HepG2 (cell line): ENCODE measurements around the gene GPATCH3. TPM values are rescaled to one million over a fixed set of nuclear protein-coding genes. Genes with fewer than 3 reads are reported as not detected.

Source experiments
- ATAC-seq: fragments of 200-7000 bp; cut with Tn5 transposase; 3 replicates; pipeline ENCODE4 v1.9.1; 2020; ENCODE audit warnings: mild to moderate bottlenecking, moderate library complexity
- BruUV-seq: library from RNA; stranded (reverse); fragments of 400-500 nt; replicated peaks from 2 replicates; lab custom pipeline; 2021; lab: Mats Ljungman, UMichigan
- CTCF ChIA-PET: fragments of 300-600 bp; formaldehyde crosslinking; extraction: SDS; loops from one replicate; lab custom pipeline; 2021; ENCODE audit warnings: low total read pairs, inconsistent platforms, low intra/inter-chr PET ratio; lab: Yijun Ruan, JAX
- POLR2A ChIA-PET: fragments of 350-600 bp; sonication (Branson Sonifier 250); formaldehyde crosslinking; loops from one replicate; lab custom pipeline; 2020; ENCODE audit warnings: antibody characterized with exemption, inconsistent platforms; lab: Yijun Ruan, JAX
- DNase-seq: peaks from one replicate; pipeline ENCODE4 v3.0.0-alpha.2; 2015; ENCODE audit warnings: low spot score
- FAIRE-seq: peaks from 3 replicates; lab custom pipeline; 2011; peaks lifted over from hg19 to GRCh38; lab: Jason Lieb, UNC
- H2AFZ ChIP-seq: one replicate; pipeline ENCODE4 v1.6.1; 2011; ENCODE audit warnings: low read length, inconsistent platforms
- H3K27ac ChIP-seq: fragments of 300-600 bp; 3 replicates; pipeline ENCODE4 v1.8.0; 2011; ENCODE audit warnings: mixed run types, mild to moderate bottlenecking, mixed read lengths, low read length, inconsistent platforms; ENCODE audit not compliant: insufficient read depth; ENCODE audit errors: extremely low read length
- H3K27me3 ChIP-seq, 2 experiments: fragments of 200-600 bp in 1 of 2; 2 replicates in 1 of 2; 3 replicates in 1 of 2; pipeline versions ENCODE4 v1.6.0 to v1.8.0; 2011; ENCODE audit warnings: low read length in 2 of 2, mild to moderate bottlenecking in 2 of 2, moderate library complexity in 2 of 2, inconsistent platforms in 1 of 2; ENCODE audit not compliant: insufficient read depth in 2 of 2, control insufficient read depth in 1 of 2
- H3K36me3 ChIP-seq, 2 experiments: fragments of 200-600 bp in 1 of 2; replicated peaks in 1 of 2; 2 replicates in 1 of 2; 3 replicates in 1 of 2; pipeline versions ENCODE4 v1.5.1 to v1.8.0; 2011; ENCODE audit warnings: low read length in 2 of 2, inconsistent platforms in 1 of 2; ENCODE audit not compliant: insufficient read depth in 2 of 2, control insufficient read depth in 1 of 2
- H3K4me1 ChIP-seq: 2 replicates; pipeline ENCODE4 v1.5.1; 2012; ENCODE audit warnings: low read length, inconsistent platforms; ENCODE audit not compliant: insufficient read depth
- H3K4me2 ChIP-seq: 2 replicates; pipeline ENCODE4 v1.6.0; 2011; ENCODE audit warnings: low read depth, low read length, inconsistent platforms
- H3K4me3 ChIP-seq, 3 experiments: fragments of 200-600 bp in 1 of 3; sonication (generic), shearing (Covaris generic) in 1 of 3; replicated peaks in 1 of 3; 2 replicates each; pipeline ENCODE4 v1.5.1; 2011 to 2016; ENCODE audit warnings: low read length in 3 of 3, inconsistent platforms in 2 of 3, low read depth in 2 of 3, mild to moderate bottlenecking in 2 of 3, control low read depth in 1 of 3, mixed read lengths in 1 of 3; ENCODE audit not compliant: insufficient read depth in 1 of 3
- H3K79me2 ChIP-seq: one replicate; pipeline ENCODE4 v1.6.1; 2011; ENCODE audit warnings: low read length, inconsistent platforms; ENCODE audit not compliant: insufficient read depth
- H3K9ac ChIP-seq: 2 replicates; pipeline ENCODE4 v1.6.0; 2011; ENCODE audit warnings: mild to moderate bottlenecking, low read depth, low read length, inconsistent platforms; ENCODE audit not compliant: insufficient read depth
- H3K9me3 ChIP-seq: 2 replicates; pipeline ENCODE4 v1.5.1; 2012; ENCODE audit warnings: mild to moderate bottlenecking, low read length
- H4K20me1 ChIP-seq: 2 replicates; pipeline ENCODE4 v1.6.0; 2011; ENCODE audit warnings: inconsistent platforms, mild to moderate bottlenecking, low read length, moderate library complexity; ENCODE audit not compliant: insufficient read depth
- AGO1 ChIP-seq: fragments of 200-400 bp; formaldehyde crosslinking; IDR thresholded peaks from 2 replicates; pipeline ENCODE4 v1.6.1; 2017; ENCODE audit warnings: mild to moderate bottlenecking, low read depth, low read length, moderate library complexity; ENCODE audit not compliant: poor library complexity, severe bottlenecking
- CEBPG ChIP-seq: IDR thresholded peaks from 2 replicates; pipeline ENCODE4 v1.6.1; 2016
- CSRNP1 ChIP-seq: sonication (generic); formaldehyde crosslinking; IDR thresholded peaks from 2 replicates; pipeline ENCODE4 v1.8.1; 2023; ENCODE audit warnings: mild to moderate bottlenecking, missing genetic modification reagents
- EZH2 ChIP-seq: conservative IDR thresholded peaks from 2 replicates; pipeline ENCODE4 v1.6.1; 2012; ENCODE audit warnings: mild to moderate bottlenecking, low read depth, low read length, moderate library complexity
- FOXK2 ChIP-seq: fragments of 450-650 bp; IDR thresholded peaks from 2 replicates; pipeline ENCODE4 v1.6.1; 2016
- GABPB1 ChIP-seq: IDR thresholded peaks from 2 replicates; pipeline ENCODE4 v1.6.1; 2016; ENCODE audit warnings: mild to moderate bottlenecking, missing genetic modification reagents, moderate library complexity, missing compliant biosample characterization
- HNF1B ChIP-seq: sonication (generic); formaldehyde crosslinking; IDR thresholded peaks from 2 replicates; pipeline ENCODE4 v1.5.1; 2020; ENCODE audit warnings: mild to moderate bottlenecking, moderate library complexity, missing genetic modification reagents
- JUN ChIP-seq: sonication (generic); formaldehyde crosslinking; IDR thresholded peaks from 2 replicates; pipeline ENCODE4 v1.4.0; 2020; ENCODE audit warnings: mild to moderate bottlenecking, missing genetic modification reagents
- NFE2L2 ChIP-seq: fragments of 150-350 bp; IDR thresholded peaks from 2 replicates; pipeline ENCODE4 v1.6.1; 2014; ENCODE audit warnings: low read length
- NFKBIZ ChIP-seq: IDR thresholded peaks from 2 replicates; pipeline ENCODE4 v1.6.1; 2018; ENCODE audit warnings: missing genetic modification reagents, missing compliant biosample characterization
- RFXANK ChIP-seq: IDR thresholded peaks from 2 replicates; pipeline ENCODE4 v1.6.1; 2016
- SAFB2 ChIP-seq: sonication (generic); formaldehyde crosslinking; IDR thresholded peaks from 2 replicates; pipeline ENCODE4 v1.5.1; 2020; ENCODE audit warnings: missing genetic modification reagents, low read depth, mild to moderate bottlenecking, borderline replicate concordance
- SP5 ChIP-seq: IDR thresholded peaks from 2 replicates; pipeline ENCODE4 v1.6.1; 2016; ENCODE audit warnings: low read depth, borderline replicate concordance
- TERF1 ChIP-seq: sonication (generic); formaldehyde crosslinking; IDR thresholded peaks from 2 replicates; pipeline ENCODE4 v1.8.0; 2022; ENCODE audit warnings: mild to moderate bottlenecking, missing genetic modification reagents, moderate library complexity
- THRA ChIP-seq: sonication (generic); formaldehyde crosslinking; IDR thresholded peaks from 2 replicates; pipeline ENCODE4 v1.4.0; 2020; ENCODE audit warnings: missing genetic modification reagents, borderline replicate concordance
- ZFP82 ChIP-seq: sonication (generic); formaldehyde crosslinking; IDR thresholded peaks from 2 replicates; pipeline ENCODE4 v1.5.1; 2020; ENCODE audit warnings: mild to moderate bottlenecking, missing genetic modification reagents, borderline replicate concordance
- ZNF280B ChIP-seq: sonication (generic); formaldehyde crosslinking; IDR thresholded peaks from 2 replicates; pipeline ENCODE4 v1.5.0; 2020; ENCODE audit warnings: missing genetic modification reagents, mild to moderate bottlenecking, borderline replicate concordance
- ZNF543 ChIP-seq: sonication (generic); formaldehyde crosslinking; IDR thresholded peaks from 2 replicates; pipeline ENCODE4 v1.4.0; 2020; ENCODE audit warnings: mild to moderate bottlenecking, missing genetic modification reagents
- ZNF580 ChIP-seq: IDR thresholded peaks from 2 replicates; pipeline ENCODE4 v1.6.1; 2016; ENCODE audit warnings: low read depth, borderline replicate concordance
- WGBS: methylation state at CpG from one replicate; pipeline ENCODE4 v1.1.6; 2017; ENCODE audit warnings: low lambda C conversion rate; 5-methylcytosine and 5-hydroxymethylcytosine counted together
- in situ Hi-C: cut with HindIII; loops from 2 replicates; pipeline ENCODE4 v1.10.0; 2017; ENCODE audit warnings: low pct_unique_long_range_greater_than_20kb; ENCODE audit not compliant: extremely low pct_ligation_motif_present
- intact Hi-C: fragments of 100-400 bp; cut with micrococcal nuclease; formaldehyde crosslinking; loops from one replicate; pipeline ENCODE4 v1.10.0; 2022; ENCODE audit not compliant: unreplicated experiment
- polyA plus RNA-seq, 8 experiments: library from polyadenylated mRNA; depleted of rRNA in 3 of 8; stranded (reverse) in 7 of 8; unstranded in 1 of 8; fragments of >200 nt; fragmentation: Illumina TruSeq in 4 of 8; extraction: Trizol in 4 of 8; gene quantifications; 2 replicates each; pipeline versions ENCODE4 v1.2.1 to v1.2.3, GENCODE V29; 2011 to 2016; ENCODE audit warnings: low read depth in 4 of 8, missing spikeins in 1 of 8, mixed read lengths in 1 of 8; ENCODE audit not compliant: insufficient read depth in 1 of 8
- total RNA-seq, 5 experiments: library from RNA; depleted of rRNA; stranded (reverse); fragments of >200 nt; fragmentation: Illumina TruSeq; extraction: Trizol; gene quantifications; 2 replicates each; pipeline ENCODE4 v1.2.3, GENCODE V29; 2016; ENCODE audit warnings: low read depth in 1 of 5

GPATCH3 gene
- total and polyA plus RNA-seq, 2 of the 13 experiments (the other 11 are each of a cell fraction or from before 2014, with no cell fraction given): 8.3 to 11.0 TPM

- ChIA-PET POLR2A (interaction anchor here (1.7 to 12.9 kb wide), 2 partner anchors 30 to 41 kb away, joined by 3 to 371 read pairs; partner anchors contain the start of genes GPATCH3 and NR0B2), CTCF (no interaction called here)
- no TSS peak for BruUV-seq
- intact Hi-C loops: no loop called here
- 96% methylated on average over 10 of the region's 10 CpGs for WGBS
- Histone ChIP-seq H3K36me3 (peaks cover 27 to 58% of the 10 kb centered on the region in 2 experiments), H3K4me2 (no peak overlapping the region), H3K4me1 (peaks cover 81% of the 10 kb centered on the region), H3K27ac (no peak overlapping the region), H3K9me3 (no peaks in the 10 kb centered on the region), H3K9ac (no peak overlapping the region), H2AFZ (no peak overlapping the region), H3K27me3 (no peaks in the 10 kb centered on the region), H3K79me2 (peaks cover 26% of the 10 kb centered on the region), H3K4me3 (no peak overlapping the region), H4K20me1 (no peaks in the 10 kb centered on the region)
- no peak for ATAC-seq
- in situ Hi-C loops: no loop called here
- FAIRE-seq: no peak
- DNase-seq: no peak
- TF ChIP-seq ZNF543 (CRISPR knock-in tag) (no peak), HNF1B (CRISPR knock-in tag) (no peak), TERF1 (CRISPR knock-in tag) (no peak), SP5 (no peak), ZNF580 (CRISPR knock-in tag) (no peak), CSRNP1 (CRISPR knock-in tag) (no peak), NFKBIZ (CRISPR knock-in tag) (no peak), THRA (CRISPR knock-in tag) (no peak), CEBPG (CRISPR knock-in tag) (no peak), JUN (no peak), AGO1 (no peak), SAFB2 (no peak), RFXANK (CRISPR knock-in tag) (no peak), EZH2 (no peak), ZFP82 (CRISPR knock-in tag) (no peak), ZNF280B (CRISPR knock-in tag) (no peak), FOXK2 (no peak), GABPB1 (CRISPR knock-in tag) (no peak), NFE2L2 (no peak)
Measured at GRCh38 chr1:26941311-26941710, 41.0 kb upstream of the GPATCH3 start.
